ENCODE results near the gene AGBL1.

AGBL1 gene

GRCh38 chr15:86375733-86376280, 296.1 kb downstream of the AGBL1 start:
- H3K36me3 ChIP-seq (ENCODE audit: insufficient read depth, low read length), result no peaks in the 10 kb centered on the region
- 99% methylated on average over 1 of the region's 1 CpG for WGBS
- H3K4me3 ChIP-seq (ENCODE audit: low read length), result no peak overlapping the region
- H3K4me1 ChIP-seq (ENCODE audit: insufficient read depth, low read length), result peaks cover 8% of the 10 kb centered on the region
- no peak overlapping the region for H3K27ac ChIP-seq (ENCODE audit: low read depth, low read length)
- no peak overlapping the region for H3K9ac ChIP-seq (ENCODE audit: low read depth, low read length)
- H3K27me3 ChIP-seq (ENCODE audit: insufficient read depth, low read length), result no peaks in the 10 kb centered on the region
- H3K9me3 ChIP-seq (ENCODE audit: insufficient read depth, low read depth, low read length), result no peaks in the 10 kb centered on the region

- H3K27me3 ChIP-seq (ENCODE audit: insufficient read depth, low read length), result no peaks in the 10 kb centered on the region
- H3K4me1 ChIP-seq (ENCODE audit: insufficient read depth, low read length), result peaks cover 15% of the 10 kb centered on the region
- H3K9ac ChIP-seq (ENCODE audit: low read depth, low read length), result no peak overlapping the region
- WGBS, result 80% methylated on average over 1 of the region's 1 CpG
- H3K9me3 ChIP-seq (ENCODE audit: insufficient read depth, low read depth, low read length), result no peaks in the 10 kb centered on the region
- H3K4me3 ChIP-seq (ENCODE audit: low read length), result no peak overlapping the region
- H3K36me3 ChIP-seq (ENCODE audit: insufficient read depth, low read length), result no peaks in the 10 kb centered on the region
- no peak overlapping the region for H3K27ac ChIP-seq (ENCODE audit: low read depth, low read length)
Measured at GRCh38 chr15:86377914-86378313, 298.2 kb downstream of the AGBL1 start.

- no peaks in the 10 kb centered on the region for H3K9me3 ChIP-seq (ENCODE audit: insufficient read depth, low read depth, low read length)
- H3K27ac ChIP-seq (ENCODE audit: low read depth, low read length), result no peak overlapping the region
- H3K27me3 ChIP-seq (ENCODE audit: insufficient read depth, low read length), result no peaks in the 10 kb centered on the region
- 95% methylated on average over 5 of the region's 5 CpGs for WGBS
- H3K4me3 ChIP-seq (ENCODE audit: low read length), result no peak overlapping the region
- peaks cover 16% of the 10 kb centered on the region for H3K4me1 ChIP-seq (ENCODE audit: insufficient read depth, low read length)
- no peaks in the 10 kb centered on the region for H3K36me3 ChIP-seq (ENCODE audit: insufficient read depth, low read length)
- no peak overlapping the region for H3K9ac ChIP-seq (ENCODE audit: low read depth, low read length)
Measured at GRCh38 chr15:86382341-86382740, 302.7 kb downstream of the AGBL1 start.

- H3K27me3 ChIP-seq (ENCODE audit: insufficient read depth, low read length), result no peaks in the 10 kb centered on the region
- WGBS, result 95% methylated on average over 6 of the region's 6 CpGs
- no peak overlapping the region for H3K9ac ChIP-seq (ENCODE audit: low read depth, low read length)
Measured at GRCh38 chr15:86383611-86384010, 303.9 kb downstream of the AGBL1 start.

GRCh38 chr15:86384186-86384585, 304.5 kb downstream of the AGBL1 start:
- Histone ChIP-seq H3K4me1 (ENCODE audit: insufficient read depth, low read length) (peaks cover 12% of the 10 kb centered on the region), H3K36me3 (ENCODE audit: insufficient read depth, low read length) (no peaks in the 10 kb centered on the region), H3K9me3 (ENCODE audit: insufficient read depth, low read depth, low read length) (no peaks in the 10 kb centered on the region), H3K4me3 (ENCODE audit: low read length) (no peak overlapping the region), H3K27ac (ENCODE audit: low read depth, low read length) (no peak overlapping the region), H3K27me3 (ENCODE audit: insufficient read depth, low read length) (no peaks in the 10 kb centered on the region), H3K9ac (ENCODE audit: low read depth, low read length) (no peak overlapping the region)
- WGBS, result 90% methylated on average over 4 of the region's 6 CpGs

More at GRCh38 chr15:86383611-86384010, 303.9 kb downstream of the AGBL1 start:
- Histone ChIP-seq H3K9me3 (ENCODE audit: insufficient read depth, low read depth, low read length) (no peaks in the 10 kb centered on the region), H3K27ac (ENCODE audit: low read depth, low read length) (no peak overlapping the region), H3K36me3 (ENCODE audit: insufficient read depth, low read length) (no peaks in the 10 kb centered on the region), H3K4me1 (ENCODE audit: insufficient read depth, low read length) (peaks cover 12% of the 10 kb centered on the region), H3K4me3 (ENCODE audit: low read length) (no peak overlapping the region)

- no peaks in the 10 kb centered on the region for H3K36me3 ChIP-seq (ENCODE audit: insufficient read depth, low read length)
- H3K9me3 ChIP-seq (ENCODE audit: insufficient read depth, low read depth, low read length), result no peaks in the 10 kb centered on the region
- no peaks in the 10 kb centered on the region for H3K27me3 ChIP-seq (ENCODE audit: insufficient read depth, low read length)
- H3K4me3 ChIP-seq (ENCODE audit: low read length), result no peak overlapping the region
- no peak overlapping the region for H3K27ac ChIP-seq (ENCODE audit: low read depth, low read length)
- H3K4me1 ChIP-seq (ENCODE audit: insufficient read depth, low read length), result no peaks in the 10 kb centered on the region
- no peak overlapping the region for H3K9ac ChIP-seq (ENCODE audit: low read depth, low read length)
- 100% methylated on average over 1 of the region's 1 CpG for WGBS
Measured at GRCh38 chr15:86392296-86392695, 312.6 kb downstream of the AGBL1 start.

GRCh38 chr15:86392874-86393273, 313.2 kb downstream of the AGBL1 start:
- Histone ChIP-seq H3K9ac (ENCODE audit: low read depth, low read length) (no peak overlapping the region), H3K36me3 (ENCODE audit: insufficient read depth, low read length) (no peaks in the 10 kb centered on the region), H3K4me3 (ENCODE audit: low read length) (no peak overlapping the region), H3K27ac (ENCODE audit: low read depth, low read length) (no peak overlapping the region), H3K27me3 (ENCODE audit: insufficient read depth, low read length) (no peaks in the 10 kb centered on the region), H3K4me1 (ENCODE audit: insufficient read depth, low read length) (no peaks in the 10 kb centered on the region), H3K9me3 (ENCODE audit: insufficient read depth, low read depth, low read length) (no peaks in the 10 kb centered on the region)
- 91% methylated on average over 2 of the region's 2 CpGs for WGBS

- Histone ChIP-seq H3K4me3 (ENCODE audit: low read length) (no peak overlapping the region), H3K27me3 (ENCODE audit: insufficient read depth, low read length) (no peaks in the 10 kb centered on the region), H3K27ac (ENCODE audit: low read depth, low read length) (no peak overlapping the region), H3K9me3 (ENCODE audit: insufficient read depth, low read depth, low read length) (no peaks in the 10 kb centered on the region), H3K36me3 (ENCODE audit: insufficient read depth, low read length) (no peaks in the 10 kb centered on the region), H3K9ac (ENCODE audit: low read depth, low read length) (no peak overlapping the region), H3K4me1 (ENCODE audit: insufficient read depth, low read length) (no peaks in the 10 kb centered on the region)
- no CpG with 5 or more reads among the region's 1 CpG for WGBS
Measured at GRCh38 chr15:86394866-86395265, 315.2 kb downstream of the AGBL1 start.

GRCh38 chr15:86399041-86399954, 319.6 kb downstream of the AGBL1 start:
- H3K27ac ChIP-seq (ENCODE audit: low read depth, low read length), result no peak overlapping the region
- no peaks in the 10 kb centered on the region for H3K9me3 ChIP-seq (ENCODE audit: insufficient read depth, low read depth, low read length)
- H3K4me3 ChIP-seq (ENCODE audit: low read length), result no peak overlapping the region
- no peak overlapping the region for H3K9ac ChIP-seq (ENCODE audit: low read depth, low read length)
- WGBS, result 91% methylated on average over 5 of the region's 5 CpGs
- H3K4me1 ChIP-seq (ENCODE audit: insufficient read depth, low read length), result no peaks in the 10 kb centered on the region
- no peaks in the 10 kb centered on the region for H3K27me3 ChIP-seq (ENCODE audit: insufficient read depth, low read length)
- no peaks in the 10 kb centered on the region for H3K36me3 ChIP-seq (ENCODE audit: insufficient read depth, low read length)

GRCh38 chr15:86403221-86403620, 323.6 kb downstream of the AGBL1 start:
- no peak overlapping the region for H3K4me3 ChIP-seq (ENCODE audit: low read length)
- H3K4me1 ChIP-seq (ENCODE audit: insufficient read depth, low read length), result peaks cover 7% of the 10 kb centered on the region; the same call in 1 of the 2 replicates
- no peak overlapping the region for H3K9ac ChIP-seq (ENCODE audit: low read depth, low read length)
- H3K9me3 ChIP-seq (ENCODE audit: insufficient read depth, low read depth, low read length), result no peaks in the 10 kb centered on the region
- no peaks in the 10 kb centered on the region for H3K36me3 ChIP-seq (ENCODE audit: insufficient read depth, low read length)
- no peak overlapping the region for H3K27ac ChIP-seq (ENCODE audit: low read depth, low read length)
- no peaks in the 10 kb centered on the region for H3K27me3 ChIP-seq (ENCODE audit: insufficient read depth, low read length)

- Histone ChIP-seq H3K4me1 (ENCODE audit: insufficient read depth, low read length) (peaks cover 7% of the 10 kb centered on the region; the same call in 1 of the 2 replicates), H3K27me3 (ENCODE audit: insufficient read depth, low read length) (no peaks in the 10 kb centered on the region), H3K9me3 (ENCODE audit: insufficient read depth, low read depth, low read length) (no peaks in the 10 kb centered on the region), H3K36me3 (ENCODE audit: insufficient read depth, low read length) (no peaks in the 10 kb centered on the region), H3K9ac (ENCODE audit: low read depth, low read length) (no peak overlapping the region), H3K27ac (ENCODE audit: low read depth, low read length) (no peak overlapping the region), H3K4me3 (ENCODE audit: low read length) (no peak overlapping the region)
- WGBS, result 93% methylated on average over 3 of the region's 3 CpGs
Measured at GRCh38 chr15:86403914-86404583, 324.4 kb downstream of the AGBL1 start.
